ENCODE measurements around the gene CPA5. TPM values are rescaled to one million over a fixed set of nuclear protein-coding genes. Genes with fewer than 3 reads are reported as not detected.

CPA5 gene
- total and polyA plus RNA-seq, 2 of the 8 experiments (the other 6 are each of a cell fraction or from before 2014, with no cell fraction given) = 0.12 TPM; not detected in 1

GRCh38 chr7:130379019-130379418, 34.4 kb downstream of the CPA5 start (continued):
- TF ChIP-seq BCL11A (IDR thresholded peaks at IDR 0.05; ENCODE audit: low read depth in 2 of 2, low read length in 2 of 2) (no peak), BACH1 (IDR thresholded peaks at IDR 0.05; ENCODE audit: low read length) (no peak), SUZ12 (IDR thresholded peaks at IDR 0.05; ENCODE audit: low read length) (no peak), CBX5 (IDR thresholded peaks at IDR 0.05; ENCODE audit: low read depth, low read length) (no peak), KDM4A (IDR thresholded peaks at IDR 0.05; ENCODE audit: low read depth, low read length, severe bottlenecking) (no peak), HDAC6 (IDR thresholded peaks at IDR 0.05; ENCODE audit: low read depth, low read length) (no peak)

Data from H1 (cell line).